GM13976 (cell line): ENCODE measurements around the gene CCNC.
"Not testable (repeated sequence)": the region's sequence is repeated elsewhere in the genome, so short reads cannot be mapped to it uniquely, and the experiment has no call there.

ENCODE experiments used
- DNase-seq: peaks from one replicate; pipeline ENCODE4 v3.0.0; 2012; ENCODE audit warnings: low spot score
- CTCF ChIP-seq: IDR thresholded peaks from 2 replicates; pipeline ENCODE4 v1.5.1; 2012; ENCODE audit warnings: borderline replicate concordance, mild to moderate bottlenecking; ENCODE audit not compliant: insufficient read depth; ENCODE audit errors: extremely low read depth, missing control alignments, control extremely low read depth
- in situ Hi-C: fragments of 300-500 bp; cut with MboI; formaldehyde crosslinking; loops from one replicate; pipeline ENCODE4 v1.12.0; 2022; ENCODE audit warnings: low sequenced_read_pairs, mixed read lengths, inconsistent platforms; ENCODE audit not compliant: unreplicated experiment

Gene CCNC

DNA sequence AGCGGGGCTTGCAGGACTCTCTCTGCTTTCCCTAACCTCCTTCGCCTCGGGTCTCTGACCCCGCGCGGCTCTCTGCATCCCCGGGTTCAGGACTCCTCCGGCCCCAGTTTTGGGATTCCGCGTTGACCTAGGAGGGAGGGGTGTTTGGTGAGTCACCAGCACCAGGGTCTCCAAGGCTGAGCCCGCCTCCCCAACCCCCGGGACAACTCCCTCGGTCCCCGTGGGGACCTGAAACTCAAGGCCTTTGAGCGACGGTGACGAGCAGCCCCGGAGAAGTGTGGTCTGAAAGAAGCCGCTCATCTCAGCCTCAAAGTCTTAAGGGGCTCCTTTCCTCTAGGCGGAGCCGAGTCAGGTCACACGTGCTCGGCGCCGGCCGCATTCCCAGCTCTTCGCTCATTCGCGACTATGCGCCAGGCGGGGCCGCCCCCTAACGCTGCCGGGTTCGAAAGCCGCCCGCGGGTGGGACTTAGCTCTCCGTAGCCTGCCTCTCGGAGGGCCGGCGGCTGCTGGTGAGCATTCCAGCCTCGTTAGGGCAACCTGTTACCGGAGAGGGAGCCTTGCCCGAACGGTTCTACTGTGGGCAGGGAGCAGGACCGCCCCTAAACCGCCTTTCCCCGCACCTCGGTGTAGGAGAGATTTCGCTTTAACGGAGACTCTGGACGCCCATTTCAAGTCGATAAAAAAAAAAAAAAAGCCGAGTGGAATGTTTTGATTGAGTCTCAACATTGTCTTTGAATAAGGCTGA, 35.1 kb upstream of the CCNC start:
- TF ChIP-seq CTCF: no peak
- peak; percentile 62 for DNase-seq
- in situ Hi-C loops: loop anchor here (25.0 kb wide), 1 partner anchor 859 kb away; the partner anchor contains the start of gene SIM1

DNA sequence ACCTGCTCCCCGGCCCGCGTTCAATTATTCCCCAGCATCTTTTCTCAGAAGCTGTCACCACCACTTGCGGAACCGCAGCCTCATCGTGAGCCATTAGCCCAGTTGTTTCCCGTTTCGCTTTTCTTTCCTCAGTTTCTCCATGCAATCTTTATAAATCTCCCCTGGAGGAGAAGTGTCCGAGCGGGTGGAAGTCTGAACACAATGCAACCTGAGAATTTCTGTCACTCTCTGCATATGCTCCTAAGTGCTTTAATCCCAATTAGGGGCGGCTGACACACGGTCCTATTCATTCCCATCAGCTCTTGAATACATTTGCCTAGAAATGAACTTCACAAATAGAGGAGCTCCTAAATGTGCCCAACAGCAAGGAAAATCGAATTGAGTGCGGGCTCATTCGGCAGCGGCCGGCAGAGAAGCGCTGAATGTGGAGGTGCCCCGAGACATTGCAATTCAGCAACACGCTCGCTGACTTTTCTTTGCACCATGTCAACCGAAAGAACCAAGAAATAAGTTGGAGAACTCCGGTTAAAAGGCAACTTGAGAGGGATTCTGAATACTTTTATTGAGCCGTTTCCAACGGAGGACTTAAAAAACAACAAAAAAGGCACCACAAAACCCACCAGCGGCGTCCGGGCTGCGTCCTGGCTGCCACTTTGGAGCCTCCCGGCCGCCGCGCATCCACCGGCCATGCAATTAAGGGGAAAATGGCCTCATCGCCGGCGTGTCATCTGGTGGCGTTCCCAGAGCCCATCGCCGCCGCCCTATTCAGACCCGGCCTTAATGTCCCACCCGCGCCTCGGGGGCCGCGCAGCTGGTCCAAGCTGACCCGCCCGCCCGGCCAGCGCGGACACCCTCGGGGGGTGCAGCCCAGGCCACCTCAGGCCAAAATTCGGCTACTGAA, 34.3 kb upstream of the CCNC start:
- no peak for TF ChIP-seq CTCF
- DNase-seq: no peak

GRCh38 chr6:99594696-99595095, 26.2 kb upstream of the CCNC start:
- in situ Hi-C loops: loop anchor here (10.0 kb wide), 1 partner anchor 150 kb away; no protein-coding TSS in a partner anchor
- not testable (repeated sequence) for DNase-seq

More for the DNA sequence above, 34.3 kb upstream of the CCNC start:
- in situ Hi-C loops: loop anchor here (25.0 kb wide), 1 partner anchor 860 kb away; the partner anchor contains the start of gene SIM1

DNA sequence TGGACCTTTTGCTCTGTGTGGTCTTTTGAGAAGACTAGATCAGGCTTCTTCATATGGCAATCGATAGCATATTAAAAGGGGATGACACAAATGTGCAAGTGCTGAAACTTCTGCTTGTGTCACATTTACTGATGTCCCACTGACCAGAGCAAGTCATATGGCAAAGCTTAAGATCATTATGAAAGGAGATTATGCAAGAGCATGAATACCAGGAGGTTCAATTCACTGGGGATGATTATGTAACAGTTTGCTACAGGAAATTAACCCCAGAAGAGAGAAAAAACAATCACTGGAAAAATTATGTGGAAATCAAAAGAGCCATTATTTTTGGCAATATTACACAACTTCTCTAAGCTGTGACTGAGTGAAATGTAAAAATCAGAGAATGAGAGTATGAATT, 24.4 kb upstream of the CCNC start:
- in situ Hi-C loops: loop anchor here (10.0 kb wide), 1 partner anchor 152 kb away; no protein-coding TSS in a partner anchor
- DNase-seq: no peak
- TF ChIP-seq CTCF: no peak

DNA sequence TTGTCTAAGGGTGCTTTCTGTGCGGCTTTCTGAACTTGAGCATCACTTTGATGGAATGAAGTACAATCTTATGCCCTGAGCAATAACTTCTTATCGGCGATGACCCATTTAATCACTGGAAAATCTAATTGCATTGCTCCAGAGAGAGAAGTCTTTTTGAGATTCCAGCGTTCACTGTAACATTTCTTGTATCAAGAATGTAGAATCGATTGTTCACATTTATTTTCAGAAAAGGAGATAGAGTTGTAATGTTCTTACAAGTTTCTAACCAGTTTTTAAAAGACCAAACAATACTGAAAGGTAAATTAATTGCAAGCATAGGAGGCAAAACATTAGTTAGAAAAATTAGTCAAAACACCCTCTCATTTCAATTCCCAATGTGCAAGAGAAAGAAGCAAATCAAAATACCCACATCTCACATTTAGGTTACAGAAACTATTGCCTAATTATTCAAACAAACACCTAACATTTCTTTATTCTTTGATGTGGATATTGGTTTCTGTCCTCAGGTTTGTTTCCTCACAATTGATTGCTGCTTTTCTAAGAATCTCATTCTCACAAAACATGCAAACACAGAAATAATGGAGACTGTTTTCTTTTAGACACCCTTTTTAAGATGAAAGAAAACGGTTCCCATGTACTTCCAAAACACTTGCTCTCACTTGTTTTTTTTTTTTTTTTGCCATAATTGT, 23.4 kb upstream of the CCNC start:
- in situ Hi-C loops: loop anchor here (10.0 kb wide), 1 partner anchor 153 kb away; no protein-coding TSS in a partner anchor

More for the DNA sequence above, 23.4 kb upstream of the CCNC start:
- TF ChIP-seq CTCF: no peak
- no peak for DNase-seq
